GM21723 (cell line): ENCODE measurements around the gene IRGC.
"Not testable (repeated sequence)": the region's sequence is repeated elsewhere in the genome, so short reads cannot be mapped to it uniquely, and the experiment has no call there.

Experiments
- ATAC-seq: cut with Tn5 transposase; IDR thresholded peaks from one replicate; pipeline ENCODE4 v1.9.1; 2021; ENCODE audit warnings: mild to moderate bottlenecking, moderate library complexity; ENCODE audit not compliant: unreplicated experiment

Gene IRGC, protein sequence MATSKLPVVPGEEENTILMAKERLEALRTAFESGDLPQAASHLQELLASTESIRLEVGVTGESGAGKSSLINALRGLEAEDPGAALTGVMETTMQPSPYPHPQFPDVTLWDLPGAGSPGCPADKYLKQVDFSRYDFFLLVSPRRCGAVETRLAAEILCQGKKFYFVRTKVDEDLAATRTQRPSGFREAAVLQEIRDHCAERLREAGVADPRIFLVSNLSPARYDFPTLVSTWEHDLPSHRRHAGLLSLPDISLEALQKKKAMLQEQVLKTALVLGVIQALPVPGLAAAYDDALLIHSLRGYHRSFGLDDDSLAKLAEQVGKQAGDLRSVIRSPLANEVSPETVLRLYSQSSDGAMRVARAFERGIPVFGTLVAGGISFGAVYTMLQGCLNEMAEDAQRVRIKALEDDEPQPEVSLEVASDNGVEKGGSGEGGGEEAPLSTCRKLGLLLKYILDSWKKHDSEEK

DNA sequence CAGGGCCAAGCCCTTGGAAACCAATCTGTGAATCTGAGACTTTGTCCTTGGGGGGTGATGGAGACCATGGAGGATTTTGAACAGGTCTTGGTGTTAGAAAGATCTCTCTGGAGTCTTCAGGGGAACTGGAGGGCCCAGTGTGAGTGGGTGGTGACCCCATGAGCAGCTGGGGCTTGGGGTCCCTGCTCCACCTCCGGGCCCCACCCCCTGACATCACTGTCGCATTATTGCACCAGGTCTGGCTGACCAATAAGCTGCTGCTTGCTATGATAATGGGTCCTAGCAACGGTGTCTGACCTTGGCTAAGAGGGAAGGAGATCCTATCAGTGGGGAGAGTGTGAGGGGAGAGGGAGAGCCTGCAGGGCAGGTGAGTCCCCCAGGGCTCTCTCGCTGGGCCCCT, at the start of gene IRGC:
IRGC (plus strand) TSS at position 301 of the 400 bp plus-strand sequence. CDS start 2,483 bp downstream, outside the sequence.
- no peak for ATAC-seq

DNA sequence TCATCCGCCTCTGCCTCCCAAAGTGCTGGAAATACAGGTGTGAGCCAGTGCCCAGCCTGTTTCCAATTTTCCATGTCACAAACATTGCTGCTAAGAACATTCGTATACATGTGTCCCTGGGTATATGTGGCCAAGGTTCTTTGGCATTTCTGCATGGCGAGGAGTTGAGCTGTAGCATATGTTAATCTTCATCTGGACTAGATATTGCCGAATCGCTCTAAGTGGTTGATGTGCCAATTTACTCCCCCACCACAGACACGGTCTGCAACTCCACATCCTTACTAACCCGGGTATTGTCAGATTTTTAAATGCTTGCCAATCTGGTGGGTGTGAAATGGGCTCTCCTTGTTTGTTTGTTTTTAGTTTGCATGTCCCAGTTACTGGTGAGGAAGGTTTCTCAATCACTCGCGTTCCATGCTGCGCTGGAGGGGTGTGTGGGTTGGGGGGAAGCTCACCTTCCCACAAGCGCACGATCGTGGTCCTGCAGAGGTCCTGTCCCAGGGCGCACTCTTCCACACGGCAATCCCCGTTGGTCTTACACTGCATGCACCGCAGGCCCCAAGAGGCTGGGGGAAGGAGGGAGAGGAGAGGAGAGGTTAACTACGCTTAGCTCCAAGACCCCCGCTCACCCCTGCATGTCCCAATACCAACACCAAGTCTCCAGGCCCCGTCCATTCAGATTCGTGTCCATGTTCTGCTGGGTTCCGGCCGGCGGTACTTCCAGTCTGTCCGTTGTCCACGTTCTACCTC, 48.6 kb upstream of the IRGC start:
- ATAC-seq, result no peak

DNA sequence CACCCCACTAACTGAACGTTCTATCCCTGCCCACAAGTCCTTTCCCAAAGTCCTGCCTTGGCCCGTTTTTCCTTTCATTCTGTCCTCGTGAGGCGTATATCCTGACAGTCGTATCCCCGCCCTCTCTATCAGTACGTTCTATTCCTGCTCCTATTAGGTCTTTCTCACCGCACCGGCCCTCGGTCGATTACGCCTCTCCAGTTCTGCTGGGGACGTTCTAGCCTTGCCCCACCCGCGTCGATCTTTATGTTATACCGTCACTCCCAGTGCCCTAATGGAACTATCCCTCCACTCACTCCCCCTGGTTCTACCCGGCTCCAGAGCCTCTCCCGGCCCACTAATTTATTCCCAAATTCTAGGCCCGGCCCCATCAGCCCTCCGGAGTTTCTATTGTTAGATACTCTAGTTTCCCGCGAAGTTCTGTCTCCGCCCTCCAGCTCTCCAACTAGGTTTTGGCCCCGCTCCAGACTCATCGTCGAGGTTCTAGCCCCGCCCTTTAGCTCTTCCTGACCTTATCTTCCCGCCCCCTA, 47.9 kb upstream of the IRGC start:
- no peak for ATAC-seq

DNA sequence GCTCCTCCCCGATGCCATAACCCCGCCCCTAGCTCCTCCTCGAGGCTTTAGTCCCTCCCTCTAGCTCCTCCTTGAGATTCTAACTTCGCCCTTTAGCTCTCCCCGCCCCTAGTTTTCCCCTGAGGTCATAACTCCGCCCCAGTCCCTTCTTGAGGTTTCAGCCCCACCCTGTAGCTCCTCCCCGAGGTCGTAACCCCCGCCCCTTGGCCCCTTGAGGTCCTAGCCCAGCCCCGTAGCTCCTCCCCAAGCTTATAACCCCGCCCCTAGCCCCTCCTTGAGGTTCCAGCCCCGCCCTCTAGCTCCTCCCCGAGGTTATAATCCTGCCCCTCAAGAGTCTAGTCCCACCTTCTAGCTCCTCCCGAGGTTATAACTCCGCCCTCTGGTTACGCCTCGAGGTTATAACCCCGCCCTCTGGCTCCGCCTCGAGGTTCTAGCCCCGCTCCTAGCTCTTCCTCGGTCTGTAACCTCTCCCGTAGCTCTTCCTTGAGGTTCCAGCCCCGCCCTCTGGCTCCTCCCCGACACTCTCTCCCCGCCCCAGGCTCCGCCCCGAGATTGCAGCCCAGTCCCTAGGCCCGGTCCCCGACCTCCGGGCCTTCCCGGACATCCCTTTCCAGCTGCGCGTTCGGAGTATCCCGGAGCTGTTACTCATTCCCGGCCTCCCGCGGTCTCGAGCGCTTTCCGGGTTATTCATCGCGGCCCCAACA, 47.3 kb upstream of the IRGC start:
- peak; percentile 87 for ATAC-seq

DNA sequence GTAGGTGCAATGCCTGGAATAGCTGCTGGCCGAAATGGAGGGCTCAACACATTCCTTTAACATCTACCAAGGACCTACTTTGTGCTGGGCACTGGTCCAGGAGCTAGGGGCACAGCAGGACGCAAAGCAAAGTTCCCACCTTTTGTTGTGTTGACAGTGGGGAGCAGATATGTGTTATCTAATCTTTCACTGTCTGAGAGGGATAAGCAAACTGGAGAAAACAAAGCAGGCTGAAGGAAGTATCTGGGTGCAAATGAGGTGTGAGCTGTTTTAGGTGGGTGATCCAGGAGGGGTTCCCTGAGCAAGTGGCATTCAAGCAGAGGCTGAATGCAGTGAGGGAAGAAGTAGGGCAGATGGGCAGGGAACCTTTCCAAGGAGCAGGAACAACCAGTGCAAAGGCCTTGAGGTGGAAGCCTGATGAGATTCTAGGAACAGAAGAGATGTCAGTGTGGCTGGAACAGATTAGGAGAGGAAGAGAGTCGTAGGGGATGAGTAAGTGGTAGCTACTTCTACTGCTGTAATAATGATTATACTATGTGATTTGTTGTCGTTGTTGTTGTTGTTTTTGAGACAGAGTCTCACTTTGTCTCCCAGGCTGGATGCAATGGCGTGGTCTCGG, 43.7 kb upstream of the IRGC start:
- ATAC-seq, result no peak

DNA sequence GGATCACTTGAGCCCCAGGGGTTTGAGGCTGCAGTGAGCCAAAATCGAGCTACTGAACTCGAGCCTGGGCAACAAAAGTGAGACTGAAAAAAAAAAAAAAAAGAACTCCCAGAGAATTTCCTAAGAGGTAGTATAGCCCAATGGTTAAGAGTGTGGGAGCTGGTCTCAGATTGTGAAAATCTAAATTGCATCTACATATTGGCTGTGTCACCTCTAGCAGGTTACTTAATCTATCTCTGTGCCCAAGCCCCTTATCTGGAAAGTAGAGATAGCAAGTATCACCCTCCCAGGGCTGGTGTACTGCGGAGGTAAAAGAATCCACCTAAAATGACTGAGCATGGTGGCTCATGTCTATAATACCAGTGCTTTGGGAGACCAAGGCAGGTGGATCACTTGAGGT, 42.2 kb upstream of the IRGC start:
- ATAC-seq, result no peak

DNA sequence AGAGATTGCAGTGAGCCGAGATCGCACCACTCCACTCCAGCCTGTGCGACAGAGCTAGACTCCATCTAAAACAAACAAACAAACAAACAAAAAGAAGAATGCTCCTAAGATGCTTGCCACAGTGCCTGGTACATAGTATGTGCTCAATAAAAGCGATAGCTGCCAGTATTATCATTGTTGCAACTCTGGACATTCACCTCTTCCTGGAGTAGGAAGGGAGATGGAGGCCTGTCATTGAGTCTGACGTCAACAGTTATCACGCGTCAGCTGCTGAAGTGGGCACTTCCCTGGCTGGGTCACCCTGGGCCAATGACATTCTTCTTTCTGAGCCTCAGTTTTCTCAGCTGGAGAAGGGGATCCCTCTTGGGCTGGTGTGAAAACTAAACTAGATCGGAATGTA, 41.7 kb upstream of the IRGC start:
- ATAC-seq, result no peak

DNA sequence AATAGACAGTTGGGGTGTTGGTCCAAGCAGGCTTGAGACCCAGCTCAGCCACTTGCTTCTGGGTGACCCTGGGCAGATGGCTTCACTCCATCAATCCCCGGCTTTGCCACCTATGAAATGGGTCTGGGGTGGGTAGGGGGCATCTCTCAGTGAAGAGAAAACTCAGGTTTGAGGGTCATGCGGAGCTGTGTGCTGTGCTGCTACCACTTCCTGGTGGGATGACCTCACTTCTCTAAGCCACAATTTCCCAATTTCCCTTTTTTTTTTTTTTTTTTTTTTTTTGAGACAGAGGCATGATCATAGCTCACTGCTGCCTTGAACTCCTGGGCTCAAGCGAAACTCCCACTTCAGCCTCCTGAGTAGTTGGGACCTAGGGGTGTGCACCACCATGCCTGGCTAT, 41.3 kb upstream of the IRGC start:
- no peak for ATAC-seq

DNA sequence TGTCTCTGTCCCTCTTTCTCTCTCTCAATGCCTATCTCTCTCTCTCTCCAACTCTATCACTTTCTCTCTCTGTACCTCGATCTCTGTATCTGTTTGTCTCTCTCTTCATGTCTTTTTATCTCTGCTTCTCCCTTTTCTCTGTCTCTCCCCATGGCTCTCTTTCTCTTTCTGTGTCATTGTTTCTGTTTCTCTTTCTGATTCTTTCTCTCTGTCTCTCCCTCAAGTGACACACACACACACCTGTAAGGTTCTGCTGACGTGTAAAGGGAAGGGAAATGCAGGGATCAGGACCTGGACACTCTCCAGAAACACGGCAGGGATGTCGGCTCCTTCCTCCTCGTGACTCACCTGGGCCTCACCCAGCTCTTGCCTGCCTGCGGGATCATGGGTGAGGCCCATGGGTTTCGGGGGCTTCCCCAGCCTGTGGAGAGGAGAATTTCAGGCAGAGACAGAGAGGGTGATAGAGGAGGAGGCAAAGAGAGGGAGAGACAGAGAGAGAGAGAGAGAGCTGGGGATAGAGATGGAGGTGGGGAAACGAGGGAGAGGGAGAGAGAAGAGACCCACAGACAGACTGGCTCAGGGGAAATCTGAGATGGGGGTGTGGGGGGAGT, 40.5 kb upstream of the IRGC start:
- peak; percentile 62 for ATAC-seq

DNA sequence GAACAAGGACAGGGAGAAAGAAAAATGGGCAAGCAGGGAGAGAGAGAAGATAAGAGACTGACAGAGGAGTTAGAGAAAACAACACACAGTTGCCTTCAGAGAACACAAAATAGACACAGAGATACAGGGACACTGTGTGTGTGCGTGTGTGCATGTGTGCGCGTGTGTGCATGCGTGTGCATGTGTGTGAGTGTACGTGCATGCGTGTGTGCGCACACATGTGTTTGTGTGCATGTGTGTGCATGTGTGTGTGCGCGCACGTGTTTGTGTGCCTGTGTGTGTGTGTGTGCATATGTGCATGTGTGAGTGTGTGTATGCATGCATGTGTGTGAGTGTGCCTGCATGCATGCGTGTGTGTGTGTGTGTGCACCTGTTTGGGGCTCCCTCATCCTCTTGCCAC, 40.0 kb upstream of the IRGC start:
- no peak for ATAC-seq

DNA sequence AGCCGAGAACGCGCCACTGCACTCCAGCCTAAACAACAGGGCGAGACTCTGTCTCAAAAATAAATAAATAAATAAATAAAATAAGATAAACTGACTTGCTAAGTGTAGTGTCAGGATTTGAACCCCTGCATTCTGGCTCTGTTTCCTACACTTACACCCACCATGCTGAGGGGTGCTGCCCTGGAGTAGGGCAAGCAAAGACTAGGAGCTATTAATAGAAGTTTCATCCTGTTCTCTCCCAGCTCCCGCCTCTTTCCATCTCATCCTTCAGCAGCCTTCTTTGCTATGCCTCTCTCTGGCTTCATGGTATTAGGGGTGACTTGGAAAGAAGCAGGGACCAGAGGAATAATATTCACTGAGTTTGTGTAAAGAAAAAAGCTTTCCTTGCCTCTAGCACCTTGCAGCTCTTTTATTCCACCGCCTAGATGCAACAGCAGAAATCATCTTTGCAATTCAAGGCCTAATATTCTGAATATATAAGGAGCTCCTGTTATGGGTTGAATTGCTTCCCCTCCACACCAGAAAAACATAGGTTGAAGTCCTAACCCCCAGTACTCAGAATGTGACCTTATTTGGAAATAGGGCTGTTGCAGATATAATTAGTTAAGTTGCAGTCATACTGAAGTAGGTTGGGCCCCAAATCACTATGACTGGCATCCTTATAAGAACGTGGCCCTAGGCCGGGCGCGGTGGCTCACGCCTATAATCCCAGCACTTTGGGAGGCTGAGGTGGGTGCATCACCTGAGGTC, 37.2 kb upstream of the IRGC start:
- ATAC-seq, result no peak

DNA sequence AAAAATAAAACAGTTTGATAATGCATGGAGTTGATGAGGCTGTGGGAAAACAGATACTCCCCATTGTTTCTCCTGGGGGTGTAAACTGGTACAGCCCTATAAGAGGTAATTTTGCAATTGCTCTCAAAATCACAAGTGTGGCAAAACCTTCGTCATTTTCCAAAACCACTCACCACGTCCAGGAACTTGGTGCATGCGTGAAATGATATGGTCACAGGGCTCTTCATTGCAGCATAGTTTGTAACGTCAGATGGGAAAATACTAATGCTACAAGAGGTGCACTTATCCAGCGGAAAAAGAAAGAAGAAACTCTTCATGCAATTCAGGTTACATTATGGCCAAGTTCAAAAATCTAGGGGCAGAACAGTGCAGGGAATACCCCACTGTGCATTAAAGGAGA, 34.1 kb upstream of the IRGC start:
- ATAC-seq, result no peak

DNA sequence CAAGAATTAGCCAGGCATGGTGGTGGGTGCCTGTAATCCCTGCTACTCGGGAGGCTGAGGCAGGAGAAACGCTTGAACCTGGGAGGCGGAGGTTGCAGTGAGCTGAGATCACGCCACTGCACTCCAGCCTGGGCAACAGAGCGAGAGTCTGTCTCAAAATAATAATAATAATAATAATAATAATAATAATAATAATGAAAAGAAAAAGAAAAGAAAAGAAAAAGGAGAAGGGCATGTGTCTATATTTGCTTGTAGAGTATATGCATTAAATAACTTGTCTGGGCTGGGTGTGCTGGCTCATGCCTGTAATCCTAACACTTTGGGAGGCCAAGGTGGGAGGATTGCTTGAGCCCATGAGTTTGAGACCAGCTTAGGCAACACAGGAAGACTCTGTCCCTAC, 33.6 kb upstream of the IRGC start:
- not testable (repeated sequence) for ATAC-seq

DNA sequence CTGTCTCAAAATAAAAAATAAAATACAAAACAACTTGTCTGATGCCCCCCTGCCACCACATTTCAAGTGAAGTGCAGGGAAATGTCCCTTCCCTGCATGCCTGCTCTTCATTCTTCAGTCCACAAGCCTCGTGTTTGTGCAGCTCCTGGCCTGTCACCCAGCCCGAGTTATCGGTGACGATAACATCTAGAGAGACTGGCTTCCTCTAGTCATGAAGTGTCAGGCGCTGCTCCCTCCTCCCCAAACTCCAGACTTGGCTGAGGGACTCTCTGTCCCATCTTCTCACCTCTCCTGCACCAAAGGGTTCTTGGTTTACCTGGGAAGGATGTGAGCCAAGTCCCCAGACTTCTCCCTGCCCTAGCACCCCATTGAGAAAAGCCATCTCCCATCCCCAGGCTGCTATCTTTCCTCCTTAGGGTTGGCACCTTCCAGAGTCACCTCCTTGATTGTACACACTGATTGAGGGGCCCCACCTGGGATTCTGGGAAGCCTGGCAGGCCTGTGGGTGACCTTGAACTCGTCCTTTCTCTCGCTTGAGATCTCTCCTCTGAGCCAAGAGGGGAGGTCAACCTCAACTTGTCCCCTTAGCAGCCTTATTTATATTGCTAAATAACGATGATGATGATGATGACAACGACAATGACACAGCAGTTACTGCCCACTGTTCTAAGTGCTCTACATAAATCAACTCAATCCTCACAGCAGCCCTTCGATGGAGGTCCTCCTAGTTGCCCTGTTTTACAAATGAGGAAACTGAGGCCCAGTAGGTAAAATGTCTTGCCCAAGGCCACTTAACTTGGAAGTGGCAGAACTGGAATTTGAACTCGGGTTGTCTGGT, 32.8 kb upstream of the IRGC start:
- ATAC-seq, result no peak

DNA sequence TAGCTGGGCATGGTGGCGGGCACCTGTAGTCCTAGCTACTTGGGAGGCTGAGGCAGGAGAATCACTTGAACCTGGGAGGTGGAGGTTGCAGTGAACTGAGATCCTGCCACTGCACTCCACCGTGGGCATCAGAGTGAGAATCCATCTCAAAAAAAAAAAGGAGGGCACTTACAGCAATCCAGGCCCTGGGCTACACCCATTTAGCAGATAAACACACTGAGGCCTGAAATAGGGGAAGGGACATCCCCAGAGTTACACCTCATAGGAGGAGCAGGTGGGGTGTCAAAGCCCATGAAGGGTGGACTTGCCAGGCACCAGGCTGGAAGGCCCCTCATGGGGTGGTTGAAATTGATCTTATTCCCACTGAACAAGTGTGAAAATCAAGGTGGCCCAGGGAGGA, 32.0 kb upstream of the IRGC start:
- ATAC-seq, result no peak

DNA sequence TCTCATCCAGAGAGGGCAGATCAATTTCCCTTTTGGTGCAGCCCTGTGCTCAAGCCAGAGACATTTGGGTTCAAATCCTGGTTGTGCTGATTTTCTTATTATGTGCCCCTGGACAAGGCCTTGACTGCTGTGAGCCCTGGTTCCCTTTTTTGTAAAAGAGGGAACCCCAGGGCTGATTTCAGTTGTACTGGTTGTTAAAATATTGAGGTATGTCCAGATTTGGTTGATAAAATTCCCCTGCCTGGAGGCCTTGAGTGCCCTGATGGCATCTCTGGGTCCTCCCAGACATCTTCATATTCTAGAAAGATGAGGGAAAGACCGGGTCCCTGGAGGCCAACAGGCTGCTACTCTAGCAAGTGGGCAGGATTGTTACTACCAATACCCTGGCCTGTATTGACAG, 31.6 kb upstream of the IRGC start:
- ATAC-seq, result no peak

DNA sequence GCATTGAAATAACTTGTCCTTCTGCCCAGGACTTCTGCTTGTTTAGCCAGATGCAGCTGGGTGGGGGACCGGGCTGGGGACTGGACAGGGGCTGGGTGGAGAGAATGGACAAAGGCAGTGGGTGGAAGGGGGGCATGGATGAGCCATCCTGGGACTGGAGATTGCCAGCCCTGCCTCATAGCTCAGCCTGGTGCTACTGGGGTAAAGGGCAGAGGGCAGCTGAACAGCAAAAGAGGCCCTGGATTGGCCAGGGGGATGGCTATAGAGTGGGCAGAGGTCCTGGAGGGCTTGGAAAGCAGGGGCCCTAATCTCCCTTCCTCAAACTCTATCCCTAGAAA, 28.2 kb upstream of the IRGC start:
- no peak for ATAC-seq

DNA sequence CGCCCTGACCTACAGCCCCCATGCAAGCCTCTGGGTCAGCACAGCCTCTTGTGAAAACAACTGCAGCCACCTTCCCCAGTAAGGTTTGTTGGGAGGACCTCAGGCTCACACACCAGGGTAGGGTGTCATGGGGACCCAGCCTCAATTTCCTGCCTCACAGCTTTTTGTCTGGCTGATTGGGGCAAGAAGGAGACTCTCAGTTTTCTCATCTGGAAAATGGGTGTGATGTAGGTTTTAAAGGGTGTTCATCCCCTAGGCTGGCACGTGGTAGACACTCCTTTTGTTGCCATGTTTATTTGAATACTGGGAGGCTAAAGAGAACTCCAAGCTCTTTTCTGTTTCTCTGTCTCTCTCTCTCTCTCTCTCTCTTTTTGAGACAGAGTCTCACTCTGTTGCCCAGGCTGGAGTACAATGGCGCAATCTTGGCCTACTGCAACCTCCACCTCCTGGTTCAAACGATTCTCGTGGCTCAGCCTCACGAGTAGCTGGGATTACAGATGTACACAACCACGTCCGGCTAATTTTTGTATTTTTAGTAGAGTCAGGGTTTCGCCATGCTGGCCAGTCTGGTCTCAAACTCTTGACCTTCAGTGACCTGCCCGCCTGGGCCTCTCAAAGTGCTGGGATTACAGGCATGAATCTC, 27.7 kb upstream of the IRGC start:
- ATAC-seq, result no peak

DNA sequence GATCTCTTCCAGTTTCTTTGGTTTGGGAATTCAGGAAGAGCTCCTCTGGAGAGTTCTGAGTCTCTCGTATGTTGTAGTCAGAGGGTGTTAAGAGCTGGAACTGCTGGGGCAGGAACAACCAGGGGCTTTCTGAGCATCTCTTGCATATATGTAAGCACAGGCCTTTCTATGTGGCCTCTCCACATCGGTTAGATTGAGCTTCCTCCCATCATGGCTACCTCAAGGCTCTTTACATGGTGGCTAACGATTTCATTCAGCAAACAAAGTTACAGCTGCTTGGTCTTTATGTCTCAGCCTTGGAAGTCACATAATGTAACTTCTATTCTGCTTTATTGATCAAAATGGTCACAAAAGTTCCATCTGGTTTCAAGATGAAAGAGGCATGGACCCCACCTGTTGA, 25.4 kb upstream of the IRGC start:
- ATAC-seq, result no peak
